ENCODE results near the gene DPYSL4.

The DPYSL4 gene

DNA sequence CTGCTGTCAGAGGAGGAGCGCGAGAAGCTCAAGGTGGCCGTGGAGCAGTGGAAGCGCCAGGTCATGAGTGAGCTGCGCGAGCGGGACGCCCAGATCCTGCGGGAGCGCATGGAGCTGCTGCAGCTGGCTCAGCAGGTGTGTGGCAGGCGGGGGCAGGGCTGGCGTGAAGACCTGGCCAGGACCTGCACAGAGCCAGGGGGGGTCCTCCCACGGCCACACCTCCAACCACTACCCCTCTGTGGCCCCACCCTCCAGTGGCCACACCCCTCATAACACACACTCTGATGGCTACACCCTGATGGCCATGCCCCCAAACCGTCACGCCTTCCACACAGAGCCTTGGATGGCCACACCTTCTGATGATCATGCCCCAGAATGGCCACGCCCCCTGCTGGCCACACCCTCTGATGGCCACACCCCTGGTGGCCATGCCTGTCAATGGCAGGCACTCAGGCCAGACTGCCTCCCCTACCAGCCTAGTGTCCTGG is 23.4 kb upstream of the DPYSL4 start:
- in situ Hi-C loops (cut with MboI; ENCODE audit: low sequenced_read_pairs): no loop called here

DNA sequence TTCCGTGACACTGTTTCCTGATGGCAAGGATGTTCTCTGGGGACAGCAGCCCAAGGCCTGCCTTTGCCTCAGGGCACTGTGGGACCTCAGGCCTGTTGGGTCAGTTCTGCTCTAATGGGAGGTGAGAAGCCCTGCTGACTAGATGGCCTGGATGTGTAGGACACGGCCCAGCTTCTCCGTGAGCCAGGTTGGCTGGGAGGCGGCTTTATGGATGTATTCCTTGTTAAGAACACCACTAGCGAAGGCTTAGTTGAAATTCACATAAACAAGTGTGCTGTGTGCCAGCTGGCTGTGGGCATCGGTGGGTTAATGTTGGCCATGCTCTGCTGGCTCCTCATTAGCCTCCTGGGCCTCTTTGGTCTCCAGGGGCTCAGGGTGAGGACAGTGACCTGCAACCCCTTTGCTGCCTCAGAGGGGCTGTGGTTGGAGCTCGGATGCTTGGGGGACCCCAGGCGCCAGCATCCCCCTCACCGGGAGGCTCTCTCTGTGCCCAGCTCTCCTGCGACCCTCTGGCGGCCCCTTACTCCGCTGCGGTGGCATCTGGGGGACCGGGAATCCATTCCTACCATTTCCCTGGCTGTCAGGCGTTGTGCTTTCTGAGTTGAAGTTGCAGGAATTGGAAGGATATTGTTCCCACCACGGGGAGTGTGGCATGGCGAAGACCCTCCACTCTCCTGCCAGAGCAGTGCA is 22.8 kb upstream of the DPYSL4 start:
- in situ Hi-C loops (cut with MboI; ENCODE audit: low sequenced_read_pairs): no loop called here

DNA sequence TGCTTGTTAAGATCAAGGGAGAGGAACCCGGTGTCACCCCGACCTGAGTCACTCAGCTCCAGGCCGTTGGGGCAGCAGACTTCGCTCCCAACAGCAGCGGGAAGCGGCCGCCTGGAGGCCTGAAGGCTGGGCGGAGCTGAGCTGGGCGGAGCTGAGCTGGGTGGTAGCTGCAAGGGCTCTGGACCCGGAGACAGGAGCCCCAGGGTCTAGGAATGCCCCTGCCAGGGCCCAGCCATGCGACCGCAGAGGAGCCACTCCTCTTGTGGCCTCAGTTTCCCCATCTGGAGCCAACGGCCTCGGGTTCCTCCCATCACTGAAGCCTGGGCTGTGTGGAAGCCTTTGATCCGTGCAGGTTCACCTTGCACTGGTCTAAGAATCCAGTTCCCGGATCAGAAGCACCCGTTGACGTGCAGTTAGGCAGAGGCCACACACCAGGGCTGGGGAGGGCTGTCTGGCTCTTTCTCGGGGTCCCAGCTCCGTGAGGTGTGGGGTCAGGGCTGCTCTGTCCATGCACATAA is 21.9 kb upstream of the DPYSL4 start:
- in situ Hi-C loops (cut with MboI; ENCODE audit: low sequenced_read_pairs): no loop called here

DNA sequence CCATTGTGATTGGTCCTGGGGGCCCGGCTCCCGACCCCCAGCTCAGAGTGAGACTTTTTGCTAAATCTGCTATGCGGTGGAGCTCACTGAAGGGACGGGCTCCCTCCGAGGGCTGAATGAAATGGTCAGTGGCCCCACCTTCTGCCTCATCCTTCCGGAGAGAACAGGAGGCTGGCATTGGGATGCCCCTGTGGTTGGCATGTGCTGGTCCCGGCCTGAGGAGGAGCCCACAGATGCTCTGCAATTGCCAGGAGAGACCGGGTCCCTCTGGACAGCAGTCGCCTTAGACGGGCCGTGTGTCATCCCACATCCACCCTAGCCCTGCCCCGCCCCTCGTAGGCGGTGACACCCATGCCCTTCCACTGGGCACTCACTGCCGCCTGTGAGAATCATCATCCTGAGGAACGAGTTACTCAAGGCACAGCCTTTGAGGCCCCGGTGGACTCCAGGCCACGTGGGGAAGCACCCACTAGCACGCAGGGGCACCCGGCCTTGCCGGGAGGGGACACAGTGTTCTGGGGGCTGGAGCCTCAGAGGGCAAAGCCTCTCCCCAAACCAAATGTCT is 21.2 kb upstream of the DPYSL4 start:
- in situ Hi-C loops (cut with MboI; ENCODE audit: low sequenced_read_pairs): no loop called here

GRCh38 chr10:132166216-132166950 is 20.4 kb upstream of the DPYSL4 start:
- in situ Hi-C loops (cut with MboI; ENCODE audit: low sequenced_read_pairs): no loop called here

DNA sequence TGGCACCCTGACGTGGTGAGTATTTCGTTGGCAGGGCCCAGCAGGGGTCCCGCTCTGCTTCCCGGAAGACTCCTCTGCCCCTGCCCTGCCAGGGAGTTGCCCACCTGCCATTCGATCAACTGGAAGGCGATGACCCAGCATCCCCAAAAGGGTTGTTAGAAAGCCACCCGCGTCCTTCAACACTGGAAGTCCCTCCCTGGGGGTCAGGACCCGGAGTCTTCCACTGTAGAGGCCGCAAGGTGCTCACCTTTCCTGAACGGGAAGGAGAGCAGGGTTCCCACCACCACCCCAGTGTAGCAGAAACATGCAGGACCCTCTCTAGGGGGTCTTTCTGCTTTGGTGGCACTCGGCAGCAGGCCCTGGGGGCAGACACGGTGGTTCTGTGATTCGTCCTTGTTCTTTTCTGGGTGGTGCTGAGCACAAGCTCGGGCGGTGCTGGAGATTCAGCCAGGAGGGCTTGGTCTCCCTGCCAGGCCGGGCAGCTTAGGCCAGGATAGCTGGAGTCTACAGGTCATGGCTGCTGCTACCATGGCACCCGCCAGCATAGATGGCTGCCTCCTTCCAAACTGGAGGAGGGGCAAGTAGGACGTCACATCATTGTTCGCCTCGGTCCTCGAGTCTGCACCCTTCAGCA is 19.6 kb upstream of the DPYSL4 start:
- in situ Hi-C loops (cut with MboI; ENCODE audit: low sequenced_read_pairs): no loop called here

DNA sequence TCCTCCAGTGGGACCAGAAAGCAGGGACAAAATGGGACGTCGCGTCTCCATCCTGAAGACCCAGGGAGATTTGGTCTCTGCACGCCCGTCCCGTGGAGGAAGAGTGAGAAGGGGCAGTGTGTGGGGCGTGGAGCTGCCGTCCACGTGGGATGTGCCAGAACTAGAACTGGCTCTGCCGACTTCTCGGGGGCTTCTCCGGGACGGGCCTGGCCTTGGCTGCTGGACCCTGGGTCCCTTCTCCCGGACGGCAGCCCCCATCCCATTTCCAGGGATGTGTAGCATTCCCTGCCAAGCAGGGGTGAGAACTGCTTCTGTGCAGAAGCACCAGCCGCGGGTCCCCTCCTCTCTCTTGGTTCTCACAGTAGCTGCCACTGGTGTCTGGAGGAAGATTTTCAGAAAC is 18.8 kb upstream of the DPYSL4 start:
- in situ Hi-C loops (cut with MboI; ENCODE audit: low sequenced_read_pairs): no loop called here

- in situ Hi-C loops (cut with MboI; ENCODE audit: low sequenced_read_pairs): no loop called here
Observed at GRCh38 chr10:132168571-132169030, 18.1 kb upstream of the DPYSL4 start.

DNA sequence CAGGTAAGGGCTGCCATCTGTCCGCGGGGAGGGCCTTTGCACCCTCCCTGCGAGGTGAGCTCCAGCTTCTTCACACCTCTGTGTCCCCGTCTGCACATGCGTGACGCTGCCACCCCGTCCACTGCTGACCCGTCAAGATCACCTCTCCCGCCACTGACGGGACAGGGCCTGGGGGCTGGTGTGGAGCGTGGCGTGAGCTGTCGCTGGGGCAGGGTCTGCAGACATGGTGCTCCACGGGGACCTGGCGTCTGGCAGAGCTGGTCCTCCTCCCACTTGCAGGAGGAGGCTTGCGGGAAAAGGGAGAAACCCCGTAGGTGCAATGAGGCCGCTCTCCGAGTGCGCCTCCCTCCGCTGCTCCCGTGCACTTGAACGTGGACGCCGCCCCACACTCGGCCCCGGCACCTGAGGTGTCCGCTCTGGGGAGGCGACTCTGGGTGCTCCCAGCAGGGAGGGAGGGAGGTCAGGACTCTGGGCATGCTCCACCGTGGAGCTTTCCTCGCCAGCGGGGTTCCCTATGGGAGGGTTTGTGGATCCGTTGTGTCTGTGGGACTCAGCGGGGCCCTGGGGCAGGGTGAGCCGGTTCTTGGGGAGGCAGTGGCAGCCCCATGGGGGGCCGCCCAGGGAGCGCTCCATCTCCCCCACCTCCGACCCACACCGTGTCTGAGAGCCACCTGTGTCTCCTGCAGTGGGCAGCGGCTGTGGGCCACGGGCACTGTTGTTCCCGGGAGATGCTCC is 17.6 kb upstream of the DPYSL4 start:
- in situ Hi-C loops (cut with MboI; ENCODE audit: low sequenced_read_pairs): no loop called here

- in situ Hi-C loops (cut with MboI; ENCODE audit: low sequenced_read_pairs): no loop called here
Observed at GRCh38 chr10:132169766-132170560, 16.8 kb upstream of the DPYSL4 start.

DNA sequence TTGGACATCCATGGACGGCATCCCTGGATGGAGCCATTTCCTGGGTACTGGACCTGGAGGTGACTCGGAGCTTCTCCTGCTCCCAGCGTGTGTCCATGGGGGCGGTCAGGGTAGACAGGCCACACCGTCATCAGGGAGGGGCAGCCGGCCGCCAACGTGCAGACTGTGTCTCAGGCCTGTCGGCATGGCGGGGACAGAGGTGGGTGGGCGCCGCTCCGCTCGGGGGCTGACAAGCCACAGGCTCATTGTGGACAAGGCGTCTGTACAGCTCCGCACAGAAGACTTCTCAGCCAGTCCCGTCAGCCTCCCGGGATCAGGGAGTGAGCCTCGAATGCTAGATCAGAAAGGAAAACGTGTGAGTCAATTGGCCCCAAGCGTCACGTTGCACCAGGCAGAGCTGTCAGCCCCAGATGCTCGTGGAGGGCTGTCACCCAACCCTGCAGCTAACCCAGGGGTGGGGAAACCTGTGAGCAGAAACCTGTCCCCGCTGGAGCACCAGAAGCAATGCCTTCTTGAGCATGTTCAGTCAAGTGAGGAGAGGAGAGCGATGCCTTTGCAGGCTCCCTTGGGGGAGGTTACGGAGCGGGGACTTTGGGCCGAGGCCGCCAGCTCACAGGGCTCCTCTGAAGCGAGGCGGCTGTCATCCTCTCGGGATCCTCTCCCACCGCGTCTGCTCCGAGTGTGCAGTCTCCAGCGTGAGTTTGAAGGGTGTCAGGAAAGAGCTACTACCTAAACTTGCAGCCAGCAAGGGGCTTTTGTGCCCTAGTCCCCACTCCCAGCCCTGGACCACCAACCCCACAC is 16.0 kb upstream of the DPYSL4 start:
- in situ Hi-C loops (cut with MboI; ENCODE audit: low sequenced_read_pairs): no loop called here

DNA sequence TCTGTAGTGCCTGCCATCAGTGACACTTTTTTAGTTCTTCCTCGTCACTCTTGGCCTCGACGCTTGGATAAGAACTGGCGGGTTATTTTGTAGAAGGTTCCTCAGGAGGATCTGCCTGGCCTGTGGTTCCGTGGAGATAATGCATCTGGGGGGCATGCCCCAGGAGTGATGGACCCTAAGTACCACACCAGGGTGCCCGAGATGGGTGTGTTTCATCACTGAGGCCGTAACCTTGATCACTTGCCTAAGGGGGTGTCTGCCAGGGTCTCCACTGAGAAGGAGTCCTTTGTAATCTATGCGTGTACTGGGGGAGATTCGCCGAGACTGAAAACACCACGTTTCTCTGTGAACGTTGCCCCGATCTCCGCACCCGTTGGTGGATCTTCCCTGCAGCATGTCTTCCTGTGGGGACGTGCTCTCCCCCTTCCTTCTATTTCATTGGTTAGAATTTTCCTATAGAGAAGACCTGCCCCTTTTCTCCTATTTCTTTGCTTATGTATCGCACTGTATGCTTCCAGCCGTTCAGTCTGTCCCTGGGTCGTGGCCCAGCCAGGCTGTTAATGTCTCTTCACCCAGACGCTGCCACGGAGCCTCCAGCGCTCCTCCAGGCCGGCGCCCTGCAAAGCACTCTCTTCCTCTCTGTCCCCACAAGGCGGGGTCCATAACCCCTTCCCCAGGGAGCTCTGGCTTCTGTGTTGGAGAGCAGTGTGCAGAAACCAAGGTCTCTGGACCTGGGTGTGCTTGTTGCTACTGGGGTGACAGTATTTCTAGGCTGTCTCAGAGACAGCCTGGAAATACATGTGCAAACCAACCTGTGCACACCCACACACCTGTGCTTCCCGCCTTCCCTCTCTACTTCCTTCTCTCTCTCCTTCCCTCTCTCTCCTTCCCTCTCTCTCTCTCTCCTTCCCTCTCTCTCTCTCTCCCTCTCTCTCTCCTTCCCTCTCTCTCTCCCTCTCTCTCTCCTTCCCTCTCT is 14.4 kb upstream of the DPYSL4 start:
- in situ Hi-C loops (cut with MboI; ENCODE audit: low sequenced_read_pairs): no loop called here

GRCh38 chr10:132173185-132173584 is 13.6 kb upstream of the DPYSL4 start:
- in situ Hi-C loops (cut with MboI; ENCODE audit: low sequenced_read_pairs): no loop called here

DNA sequence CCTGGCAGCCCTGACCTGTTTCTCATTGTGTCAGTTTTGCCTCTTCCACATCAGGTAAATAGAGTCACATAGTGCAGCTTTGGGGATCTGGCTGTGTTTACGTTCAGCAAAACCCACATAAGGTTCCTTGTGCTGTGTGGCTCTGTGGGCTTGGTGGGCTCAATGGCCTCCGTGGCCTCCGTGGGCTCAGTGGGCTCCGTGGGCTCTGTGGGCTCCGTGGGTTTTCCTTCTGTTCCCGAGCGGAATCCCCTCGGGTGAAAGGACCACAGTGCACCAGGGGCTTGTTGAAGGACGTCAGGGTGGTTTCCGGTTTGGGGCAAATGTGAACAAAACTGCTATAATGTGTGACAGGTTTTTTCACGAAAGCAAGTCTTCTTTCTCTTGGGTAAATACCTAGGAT is 12.5 kb upstream of the DPYSL4 start:
- in situ Hi-C loops (cut with MboI; ENCODE audit: low sequenced_read_pairs): no loop called here

GRCh38 chr10:132175408-132175807 is 11.3 kb upstream of the DPYSL4 start:
- in situ Hi-C loops (cut with MboI; ENCODE audit: low sequenced_read_pairs): no loop called here

- in situ Hi-C loops (cut with MboI; ENCODE audit: low sequenced_read_pairs): no loop called here
Observed at GRCh38 chr10:132175907-132176581, 10.7 kb upstream of the DPYSL4 start.
